RKO (cell line): ENCODE data around the gene NCAPD3.

Experiments used
- DNase-seq: peaks from one replicate; pipeline ENCODE4 v3.0.0-alpha.2; 2016; ENCODE audit warnings: low spot score

NCAPD3 gene

DNA sequence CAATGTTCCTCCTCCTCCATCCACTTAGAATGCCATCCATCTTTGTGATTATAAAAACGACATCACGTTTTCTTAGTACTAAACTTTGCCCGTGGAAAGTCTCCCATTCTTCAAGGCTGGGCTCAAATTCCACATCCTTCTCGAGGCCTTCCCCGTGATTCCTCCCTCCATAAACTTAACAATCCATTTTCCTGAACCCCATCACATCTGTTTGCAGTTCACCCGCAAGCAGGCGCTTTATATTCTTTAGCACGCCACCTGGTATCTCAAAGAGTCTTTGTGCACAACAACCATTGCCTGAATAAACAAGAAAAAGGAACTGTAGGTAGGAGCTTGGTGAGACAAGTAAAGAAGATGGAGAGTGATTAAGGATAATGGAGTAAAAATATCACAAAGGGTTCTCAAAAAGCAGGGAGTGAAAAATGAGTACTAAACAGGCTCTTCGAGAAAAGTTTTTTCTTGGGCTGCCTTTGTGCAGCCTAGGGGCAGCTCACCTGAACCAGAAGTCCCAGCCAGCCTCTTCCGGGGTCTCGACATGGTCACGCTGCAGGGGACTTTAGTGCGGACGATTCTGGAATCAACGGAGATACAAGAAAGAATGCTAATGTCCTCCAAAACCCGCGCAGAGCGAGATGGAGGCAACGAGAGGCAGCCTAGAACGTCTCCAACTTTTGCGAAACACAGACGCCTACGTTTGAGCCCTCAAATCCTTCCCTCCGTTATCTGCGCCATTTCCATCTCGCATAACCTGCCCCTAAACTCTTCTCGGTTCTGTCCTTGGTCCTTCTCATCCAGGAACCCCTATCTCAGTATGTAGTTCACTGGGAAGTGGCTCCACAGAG is 28.8 kb upstream of the NCAPD3 start:
- DNase-seq, result peak; percentile 7

- DNase-seq, result no peak
Measured at GRCh38 chr11:134250675-134251074, 26.9 kb upstream of the NCAPD3 start.

GRCh38 chr11:134250246-134250645 is 26.5 kb upstream of the NCAPD3 start:
- no peak for DNase-seq

GRCh38 chr11:134248910-134249480 is 25.2 kb upstream of the NCAPD3 start:
- DNase-seq, result no peak

- no peak for DNase-seq
Measured at GRCh38 chr11:134246678-134247077, 22.9 kb upstream of the NCAPD3 start.

GRCh38 chr11:134246100-134246499 is 22.3 kb upstream of the NCAPD3 start:
- DNase-seq, result no peak

DNA sequence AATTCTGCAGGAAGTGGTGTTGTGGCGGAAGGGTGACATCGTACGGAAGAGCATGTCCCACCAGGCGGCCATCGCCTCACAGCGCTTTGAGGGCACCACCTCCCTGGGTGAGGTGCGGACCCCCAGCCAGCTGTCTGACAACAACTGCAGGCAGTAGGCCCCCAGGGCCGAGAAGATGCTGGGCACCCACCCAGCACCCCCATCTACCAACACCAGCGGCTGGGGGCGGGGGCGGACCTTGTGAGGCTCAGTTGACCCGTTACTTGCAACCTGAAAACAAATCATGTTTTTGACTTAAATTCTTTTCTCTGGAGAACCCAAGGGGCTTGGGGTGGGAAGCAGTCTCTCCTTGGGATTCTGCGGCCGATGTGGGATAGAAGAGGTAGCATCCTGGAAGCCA is 21.7 kb upstream of the NCAPD3 start:
- DNase-seq, result no peak

DNA sequence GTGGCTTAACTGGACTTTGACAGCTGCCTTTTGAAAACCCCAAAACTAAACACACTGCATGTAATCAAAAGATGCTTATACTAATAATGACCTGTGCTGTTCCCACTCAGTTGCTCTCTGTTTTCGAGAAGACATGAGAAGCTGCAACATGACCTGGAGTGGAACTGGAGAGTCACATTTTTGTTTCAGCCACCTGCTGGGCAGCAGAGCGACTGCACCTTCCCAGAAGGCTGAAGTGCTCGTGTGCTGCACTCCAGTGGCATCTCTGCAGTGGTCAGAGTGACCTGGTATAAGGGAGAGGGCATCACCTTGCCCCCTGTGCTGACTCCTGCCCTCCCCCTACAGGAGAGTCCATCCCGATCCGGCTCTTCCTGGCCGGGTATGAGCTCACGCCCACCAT is 20.8 kb upstream of the NCAPD3 start:
- peak; percentile 59 for DNase-seq

GRCh38 chr11:134243913-134244312 is 20.1 kb upstream of the NCAPD3 start:
- no peak for DNase-seq

DNA sequence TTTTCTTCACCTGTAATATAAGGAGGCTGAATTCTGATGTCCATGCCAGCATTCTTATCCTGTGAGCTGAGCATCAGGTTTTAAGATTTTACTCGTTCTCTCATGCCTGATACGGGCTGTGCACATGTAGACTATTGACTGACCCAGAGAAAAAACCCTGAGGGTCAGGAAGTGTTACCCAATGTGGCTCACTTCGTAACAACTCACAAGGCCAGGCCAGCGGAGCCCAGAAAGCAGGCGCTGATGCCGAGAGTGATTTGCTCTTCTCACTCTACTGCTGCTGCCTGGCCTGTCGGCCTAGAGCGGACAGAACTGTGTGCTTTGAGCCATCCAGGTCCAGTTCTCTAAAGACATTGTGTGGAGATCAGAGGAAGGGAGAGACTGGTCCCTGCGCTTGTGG is 18.6 kb upstream of the NCAPD3 start:
- no peak for DNase-seq

DNA sequence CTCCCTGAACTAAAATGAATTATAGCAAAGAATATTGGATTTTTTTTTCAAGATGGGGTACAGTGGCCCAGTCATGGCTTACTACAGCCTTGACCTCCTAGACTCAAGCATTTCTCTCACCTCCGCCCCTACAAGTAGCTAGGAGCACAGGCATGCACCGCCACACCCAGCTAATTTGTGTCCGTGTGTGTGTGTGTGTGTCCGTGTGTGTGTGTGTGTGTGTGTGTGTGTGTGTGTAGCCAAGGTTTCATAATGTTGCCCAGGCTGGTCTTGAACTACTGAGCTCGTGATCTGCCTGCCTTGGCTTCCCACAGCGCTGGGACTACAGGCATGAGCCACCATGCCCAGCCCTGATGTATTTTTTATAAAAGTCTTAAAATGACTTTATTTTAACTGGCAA is 16.8 kb upstream of the NCAPD3 start:
- DNase-seq, result no peak

GRCh38 chr11:134238956-134239355 is 15.2 kb upstream of the NCAPD3 start:
- no peak for DNase-seq

DNA sequence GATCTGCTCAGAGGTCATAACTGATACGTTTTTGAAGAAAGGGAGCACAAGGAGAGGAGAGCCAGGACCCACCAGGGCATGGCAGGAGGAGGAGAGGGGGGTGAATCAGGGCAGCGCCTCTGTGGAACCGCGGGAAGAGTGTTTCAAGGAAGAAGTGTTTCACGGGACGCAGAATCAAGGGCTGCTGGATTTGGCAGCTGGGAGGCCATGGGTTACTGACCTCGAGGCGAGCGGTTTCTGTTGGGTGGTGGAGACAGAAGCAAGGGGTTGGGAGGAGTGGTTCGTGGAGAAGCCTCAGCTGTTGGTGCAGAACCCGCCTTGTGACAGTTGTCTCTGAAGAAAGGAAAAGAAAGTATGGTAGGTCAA is 13.8 kb upstream of the NCAPD3 start:
- DNase-seq, result no peak

- no peak for DNase-seq
Measured at GRCh38 chr11:134236834-134237556, 13.2 kb upstream of the NCAPD3 start.

GRCh38 chr11:134235399-134235798 is 11.6 kb upstream of the NCAPD3 start:
- no peak for DNase-seq

GRCh38 chr11:134233729-134234179 is 10.0 kb upstream of the NCAPD3 start:
- no peak for DNase-seq

DNA sequence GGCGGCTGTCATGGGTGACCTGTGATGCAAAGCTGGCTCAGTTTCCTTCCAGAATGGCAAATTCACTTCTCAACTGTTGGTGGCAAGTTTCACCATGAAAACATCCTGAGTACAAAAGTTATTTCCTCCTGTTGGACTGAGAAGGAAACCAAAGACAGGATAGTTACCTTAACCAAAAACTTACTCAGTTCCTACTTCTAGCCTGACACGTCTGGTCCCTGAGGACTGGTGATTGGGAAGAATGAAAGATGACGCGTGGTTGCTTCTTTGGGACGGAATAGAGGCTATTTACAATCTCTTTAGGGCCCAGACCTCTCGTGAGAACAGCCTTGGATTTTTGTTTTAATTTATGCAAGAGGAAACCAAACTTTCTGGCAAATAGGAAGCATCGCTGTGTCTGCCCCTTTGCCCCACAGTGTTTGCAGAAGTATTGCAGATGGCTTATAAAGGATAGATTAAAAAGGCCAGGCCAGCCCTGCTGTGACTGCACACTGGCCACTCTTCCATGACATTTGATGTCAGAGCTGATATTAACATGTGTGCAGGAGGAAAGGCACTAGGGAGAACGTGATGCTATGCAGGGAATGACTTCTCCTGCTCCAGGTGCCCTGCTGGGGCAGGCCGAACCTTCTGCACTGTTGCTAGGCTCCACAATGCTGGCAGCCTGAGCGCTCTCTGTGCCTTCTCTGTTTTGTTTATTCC is 8.3 kb upstream of the NCAPD3 start:
- DNase-seq, result no peak

DNA sequence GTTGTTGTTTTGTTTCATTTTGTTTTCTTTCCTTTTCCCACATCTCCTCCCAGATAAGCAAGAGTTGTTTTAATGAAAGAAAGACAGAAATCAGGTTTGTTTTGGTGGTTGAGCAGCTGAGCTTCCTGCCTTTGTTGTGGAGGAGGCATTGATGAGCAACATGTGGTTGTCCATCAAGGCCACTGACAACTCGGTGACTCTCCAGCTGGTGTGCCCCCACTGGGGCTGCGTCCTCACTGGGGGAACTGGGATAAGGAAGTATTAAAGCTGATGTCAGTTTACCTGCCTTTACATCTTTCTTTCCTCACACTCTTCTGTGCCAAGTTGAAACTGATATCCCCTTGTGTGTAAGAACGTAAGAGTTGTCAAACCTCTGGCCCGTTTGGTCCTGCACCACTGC is 6.6 kb upstream of the NCAPD3 start:
- no peak for DNase-seq

- DNase-seq, result peak; percentile 39
Measured at GRCh38 chr11:134229126-134229790, 5.5 kb upstream of the NCAPD3 start.

- no peak for DNase-seq
Measured at GRCh38 chr11:134228625-134229024, 4.9 kb upstream of the NCAPD3 start.

- DNase-seq, result no peak
Measured at GRCh38 chr11:134226806-134227325, 3.1 kb upstream of the NCAPD3 start.
